ENCODE results near the gene R3HCC1L.

DNA sequence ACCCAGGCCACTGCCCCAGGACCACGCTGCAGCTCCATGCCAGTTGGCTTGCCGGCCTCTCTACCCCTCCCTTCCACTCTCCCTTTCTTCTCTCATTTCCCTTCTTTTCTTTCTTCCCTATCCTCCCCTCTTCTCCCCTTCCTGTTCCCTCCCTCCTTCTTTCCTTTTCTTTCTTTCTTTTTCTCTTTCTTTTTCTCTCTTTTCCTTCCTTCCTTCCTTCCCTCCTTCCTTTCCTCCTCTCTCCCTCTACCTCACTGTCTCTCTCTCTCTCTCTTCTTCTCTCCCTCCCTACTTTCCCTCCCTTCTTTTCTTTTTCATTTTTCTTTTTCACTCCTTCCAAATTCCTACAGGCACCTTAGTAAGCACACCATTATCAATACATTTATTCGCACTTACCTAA, 30.3 kb upstream of the R3HCC1L start:
- TF ChIP-seq, protein P1, sequence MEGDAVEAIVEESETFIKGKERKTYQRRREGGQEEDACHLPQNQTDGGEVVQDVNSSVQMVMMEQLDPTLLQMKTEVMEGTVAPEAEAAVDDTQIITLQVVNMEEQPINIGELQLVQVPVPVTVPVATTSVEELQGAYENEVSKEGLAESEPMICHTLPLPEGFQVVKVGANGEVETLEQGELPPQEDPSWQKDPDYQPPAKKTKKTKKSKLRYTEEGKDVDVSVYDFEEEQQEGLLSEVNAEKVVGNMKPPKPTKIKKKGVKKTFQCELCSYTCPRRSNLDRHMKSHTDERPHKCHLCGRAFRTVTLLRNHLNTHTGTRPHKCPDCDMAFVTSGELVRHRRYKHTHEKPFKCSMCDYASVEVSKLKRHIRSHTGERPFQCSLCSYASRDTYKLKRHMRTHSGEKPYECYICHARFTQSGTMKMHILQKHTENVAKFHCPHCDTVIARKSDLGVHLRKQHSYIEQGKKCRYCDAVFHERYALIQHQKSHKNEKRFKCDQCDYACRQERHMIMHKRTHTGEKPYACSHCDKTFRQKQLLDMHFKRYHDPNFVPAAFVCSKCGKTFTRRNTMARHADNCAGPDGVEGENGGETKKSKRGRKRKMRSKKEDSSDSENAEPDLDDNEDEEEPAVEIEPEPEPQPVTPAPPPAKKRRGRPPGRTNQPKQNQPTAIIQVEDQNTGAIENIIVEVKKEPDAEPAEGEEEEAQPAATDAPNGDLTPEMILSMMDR (conservative IDR thresholded peaks at IDR 0.05; ENCODE audit: low read depth, low read length), result no peak
- TF ChIP-seq EZH2 (IDR thresholded peaks at IDR 0.05; ENCODE audit: borderline replicate concordance, low read depth, low read length, poor library complexity, severe bottlenecking), result no peak

Measured in A673 (cell line).